Fibroblast of peridontal ligament (primary cell): ENCODE data around the gene HDAC4.
A peak's percentile ranks its signal among the peaks of the same experiment; 100 is the strongest.

Experiments used
- DNase-seq: peaks from one replicate; pipeline ENCODE4 v3.0.0-alpha.2; 2010; ENCODE audit errors: extremely low read depth

HDAC4 gene

GRCh38 chr2:239014458-239015217 lies 386.2 kb downstream of the HDAC4 start:
- no peak for DNase-seq

DNA sequence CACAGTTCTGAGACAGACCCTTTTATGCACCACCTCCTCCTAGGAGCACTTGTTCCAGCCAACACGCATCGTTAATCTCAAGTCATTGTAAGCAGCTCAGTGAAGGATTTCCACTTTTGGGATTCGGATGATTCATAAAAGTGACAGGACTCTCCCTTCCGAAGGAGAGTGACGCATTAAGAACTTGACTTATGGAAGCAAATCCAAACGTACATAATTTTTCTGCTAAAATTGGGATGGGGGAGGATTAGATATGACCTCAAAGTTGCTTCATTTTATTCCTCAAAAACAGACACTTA lies 387.2 kb downstream of the HDAC4 start:
- no peak for DNase-seq

DNA sequence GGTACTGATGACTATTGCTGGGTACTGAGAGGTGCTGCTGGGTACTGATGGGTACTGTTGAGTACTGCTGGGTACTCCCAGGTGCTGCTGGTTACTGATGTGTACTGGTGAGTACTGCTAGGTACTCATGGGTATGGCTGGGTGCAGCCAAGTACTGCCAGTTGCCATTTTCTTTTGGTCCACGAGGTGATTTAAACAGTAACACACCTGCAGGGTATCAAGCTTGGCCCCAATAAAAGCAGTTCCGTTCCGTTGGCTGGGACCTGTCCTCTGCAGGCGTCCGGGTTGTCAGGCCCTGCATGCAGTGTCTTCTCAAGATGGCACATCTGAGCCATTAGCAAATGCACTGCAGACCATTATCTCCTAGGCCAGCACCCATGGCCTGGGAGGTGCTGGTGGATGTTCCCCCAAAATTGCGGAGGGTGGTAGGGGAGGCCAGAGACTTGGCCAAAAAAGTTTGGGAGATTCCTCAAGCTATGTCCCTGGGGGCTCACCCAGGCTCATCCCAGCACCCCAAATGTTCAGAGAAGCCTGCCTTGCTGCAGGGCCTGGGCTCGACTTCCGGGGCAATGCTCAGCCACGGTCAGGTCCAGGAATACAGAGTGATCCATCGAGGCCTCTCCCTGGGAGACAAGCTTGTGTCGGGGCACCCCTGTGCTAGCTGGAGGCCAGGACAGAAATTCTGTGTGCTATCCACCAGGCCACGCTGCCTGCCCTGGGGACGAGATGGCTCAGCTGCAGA lies 387.7 kb downstream of the HDAC4 start:
- DNase-seq, result no peak

- no peak for DNase-seq
Observed at GRCh38 chr2:239012228-239012627, 388.6 kb downstream of the HDAC4 start.

DNA sequence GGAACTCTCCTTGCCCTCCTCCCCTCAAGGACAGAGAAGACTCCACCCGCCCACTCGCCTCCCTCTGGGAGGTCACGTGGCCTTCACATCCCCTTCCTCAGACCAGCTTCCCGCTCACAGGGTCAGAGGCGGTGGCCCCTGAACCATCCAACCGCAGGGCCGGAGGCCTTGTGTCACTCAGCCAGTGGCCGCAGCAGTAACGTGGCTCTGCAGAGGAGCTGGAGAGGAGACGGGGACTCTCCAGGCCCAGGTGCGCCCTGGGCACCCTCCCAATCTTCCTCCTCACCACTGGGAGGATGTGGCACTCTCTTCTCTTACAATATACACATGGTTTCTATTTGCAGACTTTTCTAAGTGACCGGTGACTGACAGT lies 391.2 kb downstream of the HDAC4 start:
- DNase-seq, result no peak

GRCh38 chr2:239008677-239009588 lies 391.9 kb downstream of the HDAC4 start:
- no peak for DNase-seq

DNA sequence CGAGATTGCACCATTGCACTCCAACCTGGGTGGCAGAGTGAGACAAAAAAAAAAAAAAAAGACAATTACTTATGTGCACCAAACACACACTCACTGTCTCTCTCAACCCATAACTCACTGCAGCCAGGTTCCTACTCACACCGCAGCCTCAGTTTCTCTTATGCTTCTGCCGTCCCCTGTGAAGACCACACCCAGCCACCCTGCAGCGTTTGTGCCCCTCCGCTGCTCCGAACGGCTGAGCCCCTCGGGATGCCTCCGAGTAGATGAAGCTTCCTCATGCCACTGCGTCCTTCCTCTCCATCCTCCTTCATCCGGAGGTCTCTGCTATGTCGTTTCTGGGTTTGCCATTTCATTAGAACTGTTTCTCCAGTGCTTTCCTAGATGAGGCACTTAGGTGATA lies 392.8 kb downstream of the HDAC4 start:
- no peak for DNase-seq

DNA sequence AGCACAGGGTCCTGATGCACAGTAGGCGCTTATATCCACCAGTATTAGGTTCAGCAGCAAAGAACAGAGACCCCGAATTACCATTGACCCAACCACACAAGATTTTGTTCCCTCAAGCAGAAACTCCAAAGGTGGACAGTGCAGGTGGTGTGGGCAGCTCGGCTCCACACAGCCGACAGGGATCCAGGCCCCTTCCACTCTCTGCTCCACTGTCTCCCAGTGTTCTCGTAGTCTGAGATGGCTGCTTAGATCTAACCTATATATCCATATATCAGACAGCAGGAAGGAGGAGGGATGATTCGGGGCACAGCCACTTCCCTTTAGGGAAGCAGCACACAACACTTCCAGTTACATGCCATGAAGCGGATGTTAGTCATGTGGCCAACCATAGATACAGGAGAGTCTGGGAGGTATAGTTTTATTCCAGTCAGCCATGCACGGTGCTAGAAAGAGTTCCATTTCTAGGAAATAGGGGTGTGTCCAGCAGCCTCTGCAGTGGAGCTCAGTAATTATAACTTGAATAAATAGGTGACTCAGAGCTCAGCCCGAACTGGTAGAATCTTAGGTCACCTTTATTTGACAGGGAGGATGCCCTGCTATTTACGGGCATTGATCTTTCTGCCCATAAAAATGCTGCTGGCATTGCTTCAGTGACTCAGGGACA lies 394.1 kb downstream of the HDAC4 start:
- DNase-seq, result no peak

DNA sequence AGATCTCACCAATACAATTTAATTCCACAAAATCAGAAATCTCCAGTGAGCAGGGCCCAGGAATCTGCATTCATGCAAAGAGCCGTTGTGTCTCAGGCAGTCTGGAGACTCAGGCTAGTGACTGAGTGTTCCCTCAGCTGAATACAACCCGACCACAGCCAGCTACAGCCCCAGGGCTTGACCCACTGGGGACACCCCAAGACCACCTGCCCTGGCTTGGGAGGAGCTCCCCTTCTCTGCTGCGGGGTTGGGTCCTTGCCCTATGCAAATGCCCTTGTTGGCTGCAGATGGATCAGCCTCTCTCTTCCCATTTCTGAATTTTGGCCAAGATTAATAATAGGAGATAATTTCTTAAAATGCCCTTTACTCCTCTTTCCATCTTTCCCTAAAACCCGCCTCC lies 395.2 kb downstream of the HDAC4 start:
- DNase-seq, result no peak

DNA sequence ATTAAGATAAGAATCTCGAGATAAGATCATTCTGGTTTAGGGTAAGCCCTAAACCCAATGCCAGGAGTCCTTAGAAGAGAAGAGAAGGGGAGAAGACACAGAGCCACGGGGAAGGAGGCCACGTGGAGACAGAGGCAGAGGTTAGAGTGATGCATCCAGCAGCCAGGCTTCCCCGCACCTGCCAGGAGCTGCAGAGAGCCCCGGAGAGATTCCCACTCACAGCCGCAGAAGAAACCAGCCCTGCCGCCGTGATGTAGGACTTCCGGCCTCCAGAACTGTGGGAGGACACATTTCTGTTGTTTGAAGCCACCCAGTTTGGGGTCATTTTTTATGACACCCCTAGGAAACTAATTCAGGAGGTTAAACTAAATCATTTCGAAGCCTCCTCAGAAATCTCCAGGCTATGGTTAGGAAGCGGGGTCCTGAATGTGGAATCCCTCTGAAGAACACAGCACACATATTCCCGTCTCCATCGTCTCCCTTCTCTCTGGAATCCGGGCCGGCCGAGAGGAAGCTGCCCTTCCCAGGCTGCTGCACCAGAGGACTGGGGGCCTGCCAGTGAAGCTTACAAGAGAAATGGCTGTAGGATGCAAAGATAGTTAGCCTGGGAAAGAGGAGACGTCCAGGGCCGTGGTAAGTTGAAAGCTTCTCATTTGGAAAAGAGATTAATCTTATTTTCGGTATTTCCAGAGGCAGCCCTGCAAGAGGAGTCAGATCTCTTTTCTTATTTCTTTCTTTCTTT lies 396.4 kb downstream of the HDAC4 start:
- DNase-seq, result no peak

GRCh38 chr2:239003624-239004273 lies 397.1 kb downstream of the HDAC4 start:
- peak; percentile 15 for DNase-seq

DNA sequence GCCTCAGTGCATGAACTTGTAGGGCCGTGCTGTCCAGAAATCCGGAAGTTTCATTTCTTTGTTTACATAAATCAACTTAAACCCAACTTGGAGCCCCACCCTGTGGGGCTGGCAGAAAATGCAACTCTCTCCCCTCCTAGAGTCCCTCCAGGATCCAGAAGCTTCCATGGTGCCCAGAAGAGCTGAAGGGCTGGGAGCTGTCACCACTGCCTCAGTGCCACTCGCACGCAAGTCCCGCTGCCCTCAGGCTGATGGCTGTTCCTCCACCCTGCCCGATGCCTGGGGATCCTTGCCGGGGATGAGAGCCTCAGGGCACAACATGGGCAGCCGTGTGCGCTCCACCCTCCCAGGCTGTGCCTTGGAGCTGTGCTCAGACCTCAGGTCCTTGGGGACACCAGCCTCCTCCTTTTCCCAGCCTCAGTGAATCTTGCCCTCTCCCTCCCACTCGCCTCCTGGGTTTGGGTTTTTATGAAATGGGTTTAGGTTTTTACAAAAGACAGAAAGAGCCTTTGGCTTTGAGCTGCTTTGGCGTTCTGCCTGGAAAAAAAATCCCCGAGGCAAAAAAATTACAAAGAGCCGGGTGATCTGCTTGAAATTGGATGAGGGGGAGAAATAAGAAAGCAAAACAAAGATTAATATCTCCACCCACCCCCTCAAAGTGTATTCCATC lies 397.7 kb downstream of the HDAC4 start:
- peak; percentile 90 for DNase-seq

GRCh38 chr2:239002591-239002953 lies 398.2 kb downstream of the HDAC4 start:
- no peak for DNase-seq

- no peak for DNase-seq
Observed at GRCh38 chr2:239001794-239002193, 399.0 kb downstream of the HDAC4 start.

- no peak for DNase-seq
Observed at GRCh38 chr2:239000500-239001073, 400.2 kb downstream of the HDAC4 start.

GRCh38 chr2:239000089-239000488 lies 400.7 kb downstream of the HDAC4 start:
- DNase-seq, result no peak

DNA sequence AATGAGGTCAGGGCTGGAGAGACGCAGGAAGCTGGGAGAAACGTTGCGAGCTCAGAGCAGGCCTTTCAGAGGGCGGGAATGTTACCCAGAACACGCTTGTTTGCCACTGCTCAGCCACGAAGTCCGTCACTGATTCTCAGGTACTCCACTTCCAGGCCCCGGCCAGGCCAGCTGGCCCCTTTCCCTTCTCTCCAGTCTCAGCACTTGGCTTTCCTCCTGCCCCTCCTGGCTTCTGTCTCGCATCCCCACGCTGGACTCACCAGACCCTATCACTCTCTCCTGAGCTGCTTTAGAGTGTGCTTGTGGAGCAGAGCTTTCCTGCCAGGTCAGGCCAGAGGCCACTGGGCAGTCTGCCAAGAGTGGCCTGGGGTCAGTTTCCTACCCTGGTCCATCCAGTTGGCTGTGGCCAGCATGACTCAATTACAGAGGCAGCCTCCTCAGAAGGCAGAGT lies 401.5 kb downstream of the HDAC4 start:
- no peak for DNase-seq

DNA sequence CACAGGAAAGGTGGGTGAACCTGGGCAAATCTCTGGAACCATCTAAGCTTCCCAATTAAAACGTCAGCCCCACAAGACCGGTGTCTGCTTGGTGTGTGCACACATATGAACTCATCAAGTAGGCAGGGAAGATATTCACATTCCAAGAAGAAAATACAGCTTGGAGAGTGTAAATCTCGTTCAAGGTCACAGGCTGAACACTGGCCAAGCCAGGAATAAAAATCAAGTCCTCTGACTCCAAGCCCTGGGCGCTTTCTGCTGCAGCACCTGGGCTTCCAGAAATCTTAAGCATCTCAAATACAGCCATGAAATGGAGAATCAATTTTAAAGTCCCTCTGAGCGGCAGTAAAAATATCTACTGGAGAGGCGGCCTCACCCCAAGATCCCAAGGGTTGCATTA lies 402.0 kb downstream of the HDAC4 start:
- no peak for DNase-seq
